ENCODE measurements around the gene SAPCD2.

DNA sequence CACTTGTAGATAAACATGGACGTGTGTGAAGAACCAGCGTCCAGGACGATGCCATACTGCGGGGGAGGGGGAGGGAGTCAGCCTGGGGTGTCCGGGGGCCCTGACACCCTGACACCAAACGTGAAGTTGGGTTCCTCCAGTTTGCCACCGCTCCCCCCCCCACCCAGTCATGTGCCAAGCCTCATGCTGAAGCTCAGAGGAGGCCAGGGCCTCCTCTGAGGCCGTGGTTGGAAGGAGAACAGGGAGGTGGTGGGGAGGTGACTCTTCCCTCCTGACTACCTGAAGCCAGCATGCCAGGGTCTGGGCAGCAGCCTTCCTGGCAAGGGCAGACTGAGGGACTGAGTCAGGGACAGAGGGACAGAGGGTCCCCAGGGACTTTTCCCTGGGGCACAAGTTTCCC is 18.1 kb downstream of the SAPCD2 start:
- no peak for TF ChIP-seq RFX5 (IDR thresholded peaks at IDR 0.05; ENCODE audit: borderline replicate concordance, low read depth, low read length)
- no peak for TF ChIP-seq JUND (IDR thresholded peaks at IDR 0.05; ENCODE audit: low read length)
- no peak for TF ChIP-seq SP2 (IDR thresholded peaks at IDR 0.05; ENCODE audit: low read length)
- no peak for TF ChIP-seq EZH2 (IDR thresholded peaks at IDR 0.05; ENCODE audit: low read depth, low read length, severe bottlenecking)
- TF ChIP-seq, protein P1, sequence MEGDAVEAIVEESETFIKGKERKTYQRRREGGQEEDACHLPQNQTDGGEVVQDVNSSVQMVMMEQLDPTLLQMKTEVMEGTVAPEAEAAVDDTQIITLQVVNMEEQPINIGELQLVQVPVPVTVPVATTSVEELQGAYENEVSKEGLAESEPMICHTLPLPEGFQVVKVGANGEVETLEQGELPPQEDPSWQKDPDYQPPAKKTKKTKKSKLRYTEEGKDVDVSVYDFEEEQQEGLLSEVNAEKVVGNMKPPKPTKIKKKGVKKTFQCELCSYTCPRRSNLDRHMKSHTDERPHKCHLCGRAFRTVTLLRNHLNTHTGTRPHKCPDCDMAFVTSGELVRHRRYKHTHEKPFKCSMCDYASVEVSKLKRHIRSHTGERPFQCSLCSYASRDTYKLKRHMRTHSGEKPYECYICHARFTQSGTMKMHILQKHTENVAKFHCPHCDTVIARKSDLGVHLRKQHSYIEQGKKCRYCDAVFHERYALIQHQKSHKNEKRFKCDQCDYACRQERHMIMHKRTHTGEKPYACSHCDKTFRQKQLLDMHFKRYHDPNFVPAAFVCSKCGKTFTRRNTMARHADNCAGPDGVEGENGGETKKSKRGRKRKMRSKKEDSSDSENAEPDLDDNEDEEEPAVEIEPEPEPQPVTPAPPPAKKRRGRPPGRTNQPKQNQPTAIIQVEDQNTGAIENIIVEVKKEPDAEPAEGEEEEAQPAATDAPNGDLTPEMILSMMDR (IDR thresholded peaks at IDR 0.05; ENCODE audit: control extremely low read depth in 1 of 3, insufficient read depth in 1 of 3, low read depth in 1 of 3, low read length in 3 of 3) = no peak
- TF ChIP-seq POLR2AphosphoS5 (IDR thresholded peaks at IDR 0.05; ENCODE audit: low read depth, low read length) = no peak
- TF ChIP-seq POLR2A (IDR thresholded peaks at IDR 0.05; ENCODE audit: control extremely low read depth in 1 of 2, low read depth in 2 of 2, low read length in 2 of 2) = no peak
- no peak for TF ChIP-seq NRF1 (IDR thresholded peaks at IDR 0.05; ENCODE audit: low read depth, low read length)
- no peak for TF ChIP-seq GABPA (IDR thresholded peaks at IDR 0.05; ENCODE audit: borderline replicate concordance, insufficient read depth, low read length)
- no peak for TF ChIP-seq CHD2 (IDR thresholded peaks at IDR 0.05; ENCODE audit: low read length)
- no peak for TF ChIP-seq TAF1 (IDR thresholded peaks at IDR 0.05; ENCODE audit: low read depth, low read length)
- no peak for TF ChIP-seq TEAD4 (IDR thresholded peaks at IDR 0.05; ENCODE audit: low read depth, low read length)
- no peak for TF ChIP-seq HDAC2 (IDR thresholded peaks at IDR 0.05; ENCODE audit: borderline replicate concordance in 1 of 2, low read depth in 2 of 2, low read length in 2 of 2)
- TF ChIP-seq SIN3A (conservative IDR thresholded peaks at IDR 0.05 in 1 of 2, IDR thresholded peaks at IDR 0.05 in 1 of 2; ENCODE audit: low read depth in 1 of 2, low read length in 2 of 2) = no peak
